ENCODE results near the gene PLEKHA5.

DNA sequence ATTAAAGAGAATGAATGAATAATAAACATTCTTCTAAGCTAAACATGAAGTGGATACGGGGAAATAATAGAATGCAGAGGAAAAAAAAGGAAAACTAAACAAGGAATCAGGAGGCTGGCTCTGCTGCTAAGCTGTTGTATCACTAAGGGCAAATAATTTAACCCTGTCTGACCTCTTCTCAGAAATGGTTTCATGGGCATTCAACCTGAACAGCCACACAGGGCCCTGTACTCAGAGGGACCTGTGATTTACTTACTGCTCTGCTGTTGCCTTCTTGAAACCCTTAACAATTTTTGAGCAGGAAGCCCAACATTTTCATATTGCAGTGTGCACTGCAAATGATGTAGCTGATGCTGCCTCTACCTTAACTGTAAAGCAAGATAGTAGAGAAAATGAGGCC is 14.2 kb upstream of the PLEKHA5 start:
- TF ChIP-seq, protein P1, sequence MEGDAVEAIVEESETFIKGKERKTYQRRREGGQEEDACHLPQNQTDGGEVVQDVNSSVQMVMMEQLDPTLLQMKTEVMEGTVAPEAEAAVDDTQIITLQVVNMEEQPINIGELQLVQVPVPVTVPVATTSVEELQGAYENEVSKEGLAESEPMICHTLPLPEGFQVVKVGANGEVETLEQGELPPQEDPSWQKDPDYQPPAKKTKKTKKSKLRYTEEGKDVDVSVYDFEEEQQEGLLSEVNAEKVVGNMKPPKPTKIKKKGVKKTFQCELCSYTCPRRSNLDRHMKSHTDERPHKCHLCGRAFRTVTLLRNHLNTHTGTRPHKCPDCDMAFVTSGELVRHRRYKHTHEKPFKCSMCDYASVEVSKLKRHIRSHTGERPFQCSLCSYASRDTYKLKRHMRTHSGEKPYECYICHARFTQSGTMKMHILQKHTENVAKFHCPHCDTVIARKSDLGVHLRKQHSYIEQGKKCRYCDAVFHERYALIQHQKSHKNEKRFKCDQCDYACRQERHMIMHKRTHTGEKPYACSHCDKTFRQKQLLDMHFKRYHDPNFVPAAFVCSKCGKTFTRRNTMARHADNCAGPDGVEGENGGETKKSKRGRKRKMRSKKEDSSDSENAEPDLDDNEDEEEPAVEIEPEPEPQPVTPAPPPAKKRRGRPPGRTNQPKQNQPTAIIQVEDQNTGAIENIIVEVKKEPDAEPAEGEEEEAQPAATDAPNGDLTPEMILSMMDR (optimal IDR thresholded peaks at IDR 0.05 in 1 of 3, IDR thresholded peaks at IDR 0.05 in 1 of 3, conservative IDR thresholded peaks at IDR 0.05 in 1 of 3; ENCODE audit: extremely low read depth in 1 of 3, insufficient read depth in 2 of 3, low read length in 3 of 3) = no peak
- no peak for TF ChIP-seq EZH2 (IDR thresholded peaks at IDR 0.05; ENCODE audit: low read length)

All from keratinocyte (primary cell).